ENCODE measurements around the gene BARD1.
A peak's percentile ranks its signal among the peaks of the same experiment; 100 is the strongest.
"Not testable (repeated sequence)": the region's sequence is repeated elsewhere in the genome, so short reads cannot be mapped to it uniquely, and the experiment has no call there.

The BARD1 gene

DNA sequence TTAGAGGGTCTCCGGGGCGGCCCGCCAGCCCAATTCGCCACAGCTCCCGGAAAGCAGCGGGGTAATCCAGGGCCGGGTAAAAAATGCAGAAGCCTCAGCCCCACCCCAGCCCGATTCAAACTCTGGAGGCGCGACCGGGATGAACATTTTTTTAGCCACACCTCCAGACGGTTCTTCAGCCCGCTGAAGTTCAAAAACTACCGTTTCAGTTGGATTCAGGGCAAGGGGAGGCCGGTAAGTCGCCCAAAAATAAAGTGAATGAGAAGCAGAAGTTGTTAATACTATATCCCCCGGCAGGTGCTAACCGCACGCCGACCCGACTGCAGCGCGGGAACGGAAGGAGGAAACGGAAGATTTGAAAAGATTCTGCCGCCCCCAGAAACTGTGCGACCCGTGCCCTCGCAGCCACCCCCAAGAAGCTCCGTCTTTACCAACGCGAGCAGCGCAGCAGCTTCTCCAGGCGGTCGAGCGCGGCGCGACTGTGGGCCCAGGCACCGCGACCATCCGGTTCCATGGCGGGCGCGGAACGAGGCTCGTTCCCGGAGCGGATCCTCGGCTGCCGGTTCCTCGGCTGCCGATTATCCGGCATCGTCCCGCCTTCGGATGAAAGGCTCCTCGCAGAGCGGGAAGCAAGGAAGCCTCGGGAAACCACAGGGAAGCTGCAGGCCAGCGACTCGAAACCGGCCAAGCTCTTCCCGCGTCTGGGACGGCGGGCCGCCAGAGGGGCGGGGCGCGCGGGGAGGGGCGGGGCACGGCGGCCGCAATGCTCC is at the start of gene BARD1:
Gene BARD1, minus strand, starts transcription at position 703 of the 770 bp plus-strand sequence. Its CDS starts 114 bp downstream, at position 589.
- DNase-seq (ENCODE audit: low read depth), result peak; percentile 14

DNA sequence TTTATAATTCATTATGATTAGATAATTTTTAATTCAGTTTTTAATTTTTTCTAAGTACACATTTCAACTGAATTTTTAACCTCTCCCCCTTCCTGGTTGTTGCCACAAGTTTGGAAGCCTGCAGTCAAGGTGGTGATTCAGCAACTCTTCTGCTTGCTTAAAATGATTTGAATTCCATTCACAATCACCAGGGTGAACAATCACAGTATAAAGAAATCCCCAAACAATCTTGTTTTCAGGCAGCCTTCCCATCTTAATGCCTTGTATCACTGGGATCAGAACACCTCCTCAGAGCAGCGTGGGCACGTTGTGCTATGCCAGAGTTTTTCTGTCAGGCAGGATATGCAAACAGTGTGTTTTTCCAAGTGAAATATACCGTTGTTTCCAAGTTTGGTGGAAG is 46.7 kb upstream of the BARD1 start:
- DNase-seq (ENCODE audit: low read depth), result no peak

GRCh38 chr2:214853906-214854305 is 44.4 kb upstream of the BARD1 start:
- no peak for DNase-seq (ENCODE audit: low read depth)

DNA sequence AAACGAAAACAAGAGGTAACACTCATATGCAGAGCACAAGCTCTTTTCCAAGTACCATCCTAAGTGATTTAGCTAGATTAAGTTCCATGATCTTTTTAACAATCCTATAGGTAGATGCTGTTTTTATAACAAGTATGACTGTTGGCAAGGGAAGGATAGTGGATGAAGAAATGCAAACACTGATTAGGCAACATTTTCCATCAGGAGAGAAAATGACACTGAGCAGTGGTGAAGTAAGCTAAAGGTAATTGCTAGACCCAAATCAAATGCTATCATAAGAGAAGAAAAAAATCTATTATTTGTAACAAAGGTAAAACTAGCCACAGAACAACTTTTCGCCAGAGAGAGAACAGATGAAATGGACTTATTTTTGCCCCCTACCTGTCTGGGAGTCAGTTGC is 34.3 kb upstream of the BARD1 start:
- DNase-seq (ENCODE audit: low read depth), result no peak

DNA sequence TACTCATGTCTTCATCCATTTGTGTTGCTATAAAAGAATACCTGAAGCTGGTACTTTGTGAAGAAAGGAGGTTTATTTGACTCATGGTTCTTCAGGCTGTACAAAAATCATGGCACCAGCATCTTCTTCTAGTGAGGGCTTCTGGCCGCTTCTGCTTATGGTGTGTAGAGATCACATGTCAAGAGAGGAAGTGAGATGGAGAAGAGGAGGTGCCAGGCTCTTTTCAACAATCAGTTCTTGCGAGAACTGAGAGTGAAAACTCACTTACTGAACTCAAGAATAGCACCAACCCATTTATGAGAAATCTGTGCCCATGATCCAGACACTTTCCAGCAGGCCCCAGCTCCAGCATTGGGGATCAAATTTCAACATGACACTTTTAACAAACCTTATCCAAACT is 30.0 kb upstream of the BARD1 start:
- DNase-seq (ENCODE audit: low read depth), result no peak

GRCh38 chr2:214837466-214837865 is 28.0 kb upstream of the BARD1 start:
- no peak for DNase-seq (ENCODE audit: low read depth)

DNA sequence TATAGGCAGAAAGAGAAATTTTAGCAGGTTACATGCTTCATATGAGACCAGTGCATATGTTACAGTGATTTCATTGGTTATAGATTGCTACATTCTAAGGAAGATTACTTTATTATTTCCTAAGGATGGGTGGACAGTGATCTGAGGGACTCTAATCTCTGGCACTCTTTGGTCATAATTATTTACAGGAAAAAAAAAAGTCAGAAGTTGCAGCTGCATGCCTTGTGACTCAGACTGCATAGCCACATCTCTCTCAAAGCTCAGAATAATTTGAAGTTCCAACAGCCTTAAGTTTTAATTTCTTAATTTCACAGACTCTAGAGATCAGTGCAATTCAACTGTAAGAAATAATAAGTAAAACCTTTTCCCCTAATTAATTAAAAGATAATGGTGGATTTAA is 27.1 kb upstream of the BARD1 start:
- no peak for DNase-seq (ENCODE audit: low read depth)

DNA sequence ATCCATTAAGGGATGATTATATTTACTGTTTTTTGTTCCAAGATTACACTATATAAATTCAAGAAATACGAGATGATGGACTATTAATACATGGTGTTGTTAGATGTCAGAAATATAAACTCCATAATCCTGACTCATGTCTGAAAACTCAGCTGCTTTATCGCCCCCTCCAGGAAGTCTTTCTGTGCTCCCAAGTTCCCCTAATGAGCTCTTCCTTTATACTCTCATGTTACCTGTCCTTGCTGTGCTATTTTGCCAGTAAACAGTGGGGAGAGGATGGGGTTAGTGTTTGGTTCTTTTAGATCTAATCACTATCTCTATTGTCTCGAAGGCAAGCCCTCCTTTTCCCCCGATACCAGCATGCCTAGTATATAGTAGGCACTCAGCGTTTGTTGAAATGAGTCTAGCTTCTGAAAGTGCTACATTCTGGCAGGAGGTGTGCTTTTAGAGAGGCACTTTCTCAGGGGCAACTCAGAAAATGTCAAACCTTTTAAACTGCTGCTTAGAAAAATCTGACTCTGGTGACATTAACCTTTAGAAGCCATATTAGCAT is 21.4 kb upstream of the BARD1 start:
- DNase-seq (ENCODE audit: low read depth), result no peak

- DNase-seq (ENCODE audit: low read depth), result no peak
These were observed 6.6 kb upstream of the BARD1 start for GRCh38 chr2:214816008-214816533.

DNA sequence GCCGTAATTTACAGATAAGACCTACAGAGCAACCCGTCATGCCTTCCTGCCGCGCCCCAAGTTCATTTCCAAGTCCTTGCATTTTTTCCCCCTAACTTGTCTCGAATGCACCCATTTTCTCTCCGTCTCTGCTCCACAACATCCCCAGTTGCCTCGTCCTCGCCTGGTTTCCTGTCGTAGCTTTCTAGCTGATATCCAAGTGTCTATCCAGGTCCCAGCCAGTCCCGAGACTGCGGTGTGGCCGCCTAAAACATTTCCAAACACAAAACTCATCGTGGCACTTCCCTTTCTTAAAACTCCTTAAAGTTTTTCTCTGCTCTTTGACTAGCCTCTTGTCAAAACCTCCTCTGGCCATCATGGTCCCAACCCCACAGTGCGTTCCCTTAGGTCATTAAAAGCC is 1.2 kb upstream of the BARD1 start:
- no peak for DNase-seq (ENCODE audit: low read depth)

DNA sequence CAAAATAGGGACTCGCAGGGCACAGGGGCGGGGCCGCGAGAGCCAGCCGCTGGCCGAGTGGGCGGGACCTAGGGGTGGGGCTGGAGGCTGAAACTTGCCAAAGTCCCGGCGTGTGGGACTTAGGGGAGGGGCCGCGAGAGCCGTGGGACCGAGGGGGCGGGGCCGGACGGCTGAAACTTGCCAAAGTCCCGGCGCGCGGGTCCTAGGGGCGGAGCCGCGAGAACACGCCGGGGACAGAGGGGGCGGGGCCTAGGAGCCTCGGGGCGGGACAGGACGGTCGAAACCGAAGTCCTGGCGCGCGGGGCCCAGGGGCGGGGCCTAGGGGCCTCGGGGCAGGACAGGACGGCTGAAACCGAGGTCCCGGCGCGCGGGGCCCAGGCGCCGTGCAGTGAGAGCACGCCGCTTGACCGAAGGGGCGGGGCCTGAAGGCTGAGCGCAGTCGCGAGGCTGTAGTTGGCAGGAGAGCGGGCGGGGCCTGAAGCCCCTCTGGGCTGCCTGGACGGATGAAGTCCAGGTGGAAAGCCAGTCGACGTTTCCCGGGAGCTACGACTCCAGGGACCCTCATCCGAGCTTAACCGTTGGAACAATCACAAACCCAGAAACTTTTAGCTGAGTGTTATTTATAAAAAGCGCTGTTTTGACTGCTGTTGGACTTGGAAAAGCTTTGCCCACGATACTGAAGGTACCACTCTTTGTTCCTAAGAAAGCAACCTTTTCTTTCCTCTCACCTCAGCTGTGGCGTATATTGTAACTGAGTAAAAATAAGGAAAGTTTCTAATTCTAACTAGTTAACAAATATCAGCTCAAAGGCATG is 475 bp upstream of the BARD1 start:
- DNase-seq (ENCODE audit: low read depth), result peak; percentile 99

- no peak for DNase-seq (ENCODE audit: low read depth)
These were observed 1.8 kb downstream of the BARD1 start for GRCh38 chr2:214807653-214808052.

DNA sequence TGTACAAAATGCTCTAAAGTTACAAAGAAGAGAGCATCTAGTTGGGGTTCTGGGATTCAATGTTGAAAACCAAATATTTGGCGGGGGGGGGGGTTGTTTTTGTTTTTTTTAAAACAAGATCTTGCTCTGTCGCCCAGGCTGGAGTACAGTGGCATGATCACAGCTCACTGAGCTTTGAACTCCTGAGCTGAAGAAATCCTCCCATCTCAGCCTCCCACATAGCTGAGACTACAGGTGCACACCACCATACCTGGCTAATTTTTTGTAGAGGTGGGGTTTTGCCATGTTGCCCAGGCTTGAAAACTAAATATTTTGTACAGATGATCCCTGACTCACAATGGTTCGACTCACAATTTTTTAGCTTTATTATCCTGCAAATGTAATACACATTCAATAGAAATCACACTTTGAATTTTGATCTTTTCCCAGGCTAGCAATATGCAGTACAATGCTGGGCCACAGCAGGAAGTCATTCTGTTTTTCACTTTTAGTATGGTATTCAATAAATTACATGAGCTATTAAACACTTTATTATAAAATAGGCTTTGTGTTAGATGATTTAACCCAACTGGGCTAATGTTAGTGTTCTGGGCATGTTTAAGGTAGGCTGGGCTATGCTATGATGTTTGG is 7.6 kb downstream of the BARD1 start:
- DNase-seq (ENCODE audit: low read depth), result no peak

- no peak for DNase-seq (ENCODE audit: low read depth)
These were observed 8.4 kb downstream of the BARD1 start for GRCh38 chr2:214801068-214801467.

- DNase-seq (ENCODE audit: low read depth), result no peak
These were observed 9.3 kb downstream of the BARD1 start for GRCh38 chr2:214800180-214800579.

- DNase-seq (ENCODE audit: low read depth), result no peak
These were observed 12.6 kb downstream of the BARD1 start for GRCh38 chr2:214796911-214797310.

GRCh38 chr2:214783181-214783580 is 26.3 kb downstream of the BARD1 start:
- not testable (repeated sequence) for DNase-seq (ENCODE audit: low read depth)

- DNase-seq (ENCODE audit: low read depth), result no peak
These were observed 26.8 kb downstream of the BARD1 start for GRCh38 chr2:214782671-214783070.

DNA sequence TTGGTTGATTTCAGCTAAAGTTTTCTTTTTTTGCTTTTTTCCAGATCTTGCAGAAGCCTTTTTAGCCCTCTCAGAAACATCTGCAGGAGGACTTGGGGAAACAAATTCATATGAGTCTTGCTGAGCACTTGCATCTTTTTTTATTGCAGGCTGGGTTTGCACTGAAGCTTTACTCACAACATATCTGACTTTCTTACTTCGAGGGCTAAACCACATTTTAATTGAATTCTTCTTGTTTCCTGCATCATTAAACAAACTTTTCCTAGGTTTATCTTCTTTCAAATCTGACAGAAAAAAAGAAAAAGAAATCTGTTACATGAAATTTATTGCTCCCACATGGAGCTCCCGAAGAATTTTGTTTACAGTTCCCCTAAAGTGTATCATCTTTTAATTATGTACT is 28.3 kb downstream of the BARD1 start:
- no peak for DNase-seq (ENCODE audit: low read depth)

DNA sequence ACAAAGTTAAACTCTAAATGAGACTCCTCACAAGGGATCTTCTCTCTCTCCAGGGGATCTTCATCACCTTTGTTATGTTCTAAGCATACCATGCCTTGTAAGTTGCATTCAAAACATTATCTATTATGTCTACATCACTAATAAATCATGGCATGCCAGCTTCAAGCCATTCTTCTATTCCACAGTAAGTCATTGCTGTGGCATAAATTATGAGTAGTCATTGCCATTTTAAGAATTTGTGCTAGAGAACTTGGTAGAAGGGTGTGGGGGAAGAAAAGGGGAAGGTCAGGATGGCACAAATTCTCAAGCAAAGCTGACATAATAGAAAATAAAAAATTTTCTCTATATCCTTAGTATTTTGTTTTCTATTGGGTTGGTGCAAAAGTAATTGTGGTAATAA is 33.5 kb downstream of the BARD1 start:
- DNase-seq (ENCODE audit: low read depth), result no peak

DNA sequence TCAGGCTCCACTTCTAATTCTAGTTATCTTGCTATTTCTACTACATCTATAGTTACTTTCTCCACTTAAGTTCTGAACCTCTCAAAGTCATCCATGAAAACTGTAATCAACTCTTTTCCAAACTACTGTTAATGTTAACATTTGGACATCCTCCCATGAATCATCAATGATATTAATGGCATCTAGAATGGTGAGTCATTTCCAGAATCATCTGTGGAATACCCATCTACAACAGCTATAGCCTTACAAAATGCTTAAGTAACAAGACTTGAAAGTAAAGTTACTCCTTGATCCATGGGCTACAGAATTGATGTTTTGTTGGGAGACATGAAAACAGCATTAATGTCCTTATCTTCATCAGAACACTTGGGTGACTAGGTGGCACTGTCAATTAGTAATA is 35.4 kb downstream of the BARD1 start:
- DNase-seq (ENCODE audit: low read depth), result no peak

DNA sequence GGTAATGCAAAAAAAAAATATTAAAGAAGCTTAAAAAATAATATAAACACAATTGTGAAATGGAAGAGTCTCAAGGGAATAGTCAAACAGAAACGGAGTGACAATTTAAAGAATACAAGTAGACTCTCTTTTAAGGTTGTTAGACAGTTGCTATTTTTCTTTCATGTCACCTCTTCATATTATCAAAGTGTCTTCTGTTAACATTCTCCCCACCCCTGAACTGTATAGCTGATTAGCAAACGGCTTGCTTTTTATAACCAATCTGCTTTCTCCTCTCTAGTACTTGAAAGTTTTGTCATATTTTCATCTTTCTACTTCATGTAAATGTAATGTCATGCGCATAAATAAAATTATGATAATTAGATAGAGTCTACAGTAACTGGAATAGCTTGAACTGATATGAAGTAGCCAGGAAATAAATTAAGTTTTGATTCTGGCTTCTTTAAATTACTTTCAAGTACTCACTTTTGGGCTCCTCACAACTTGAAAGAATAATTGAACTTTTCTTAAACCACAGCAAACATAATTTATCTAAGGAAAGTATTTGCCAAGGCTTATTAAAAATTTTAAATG is 37.0 kb downstream of the BARD1 start:
- DNase-seq (ENCODE audit: low read depth), result no peak

All from stimulated activated CD8-positive, alpha-beta memory T cell treated with anti-CD3 and anti-CD28 coated beads, Interleukin-7, amount 100 ng/mL, for 24 hours (primary cell).